PC-9 (cell line): Measurements from ENCODE around the gene TMEM198. TPM values are rescaled to one million over a fixed set of nuclear protein-coding genes. Genes with fewer than 3 reads are reported as not detected.

Source experiments
- BruUV-seq: library from RNA; stranded (reverse); fragments of 400-500 nt; replicated peaks from 2 replicates; lab custom pipeline; 2021; lab: Mats Ljungman, UMichigan
- CTCF ChIA-PET: fragments of 300-600 bp; sonication (Branson Sonifier 250); formaldehyde crosslinking; loops from one replicate; lab custom pipeline; 2022; ENCODE audit warnings: antibody characterized with exemption; lab: Charles Lee
- POLR2A ChIA-PET: fragments of 300-600 bp; sonication (Branson Sonifier 250); formaldehyde crosslinking; loops from one replicate; lab custom pipeline; 2022; ENCODE audit warnings: antibody characterized with exemption; ENCODE audit not compliant: unreplicated experiment; lab: Charles Lee
- DNase-seq, 2 experiments: peaks; one replicate each; pipeline versions ENCODE4 v3.0.0 to v3.0.0-alpha.2; 2015 to 2022; ENCODE audit warnings: mixed read lengths in 1 of 2
- H2AFZ ChIP-seq: fragments of 200-600 bp; sonication (generic); 2 replicates; pipeline ENCODE4 v1.8.1; 2017; ENCODE audit warnings: antibody characterized with exemption
- H3F3A ChIP-seq: fragments of 200-600 bp; sonication (generic); 2 replicates; pipeline ENCODE4 v1.8.1; 2017; ENCODE audit warnings: antibody characterized with exemption, mild to moderate bottlenecking, low read depth; ENCODE audit not compliant: insufficient read depth
- H3K27ac ChIP-seq: fragments of 200-600 bp; sonication (generic); 2 replicates; pipeline ENCODE4 v1.6.1; 2016; ENCODE audit warnings: mixed run types
- H3K27me3 ChIP-seq: fragments of 200-600 bp; sonication (generic); 2 replicates; pipeline ENCODE4 v1.6.1; 2016; ENCODE audit warnings: low read depth, mixed run types; ENCODE audit not compliant: insufficient read depth
- H3K36me3 ChIP-seq: fragments of 200-600 bp; sonication (generic); 2 replicates; pipeline ENCODE4 v1.6.1; 2016; ENCODE audit warnings: low read depth, mixed run types
- H3K4me1 ChIP-seq: fragments of 200-600 bp; sonication (generic); replicated peaks from 2 replicates; pipeline ENCODE4 v1.6.1; 2016; ENCODE audit warnings: mixed run types; ENCODE audit not compliant: insufficient read depth
- H3K4me2 ChIP-seq: fragments of 200-600 bp; sonication (generic); 2 replicates; pipeline ENCODE4 v1.6.1; 2017; ENCODE audit warnings: mixed run types
- H3K4me3 ChIP-seq: fragments of 200-600 bp; sonication (generic); 2 replicates; pipeline ENCODE4 v1.6.1; 2016; ENCODE audit warnings: mixed run types
- H3K79me2 ChIP-seq: fragments of 200-600 bp; sonication (generic); 2 replicates; pipeline ENCODE4 v1.6.1; 2017; ENCODE audit warnings: low read depth, mixed run types
- H3K9me2 ChIP-seq: fragments of 200-600 bp; sonication (generic); 2 replicates; pipeline ENCODE4 v1.8.1; 2017; ENCODE audit warnings: mild to moderate bottlenecking; ENCODE audit not compliant: insufficient read depth
- H3K9me3 ChIP-seq: fragments of 200-600 bp; sonication (generic); 2 replicates; pipeline ENCODE4 v1.8.1; 2016; ENCODE audit warnings: low read depth; ENCODE audit not compliant: insufficient read depth
- H4K20me1 ChIP-seq: fragments of 200-600 bp; sonication (generic); 2 replicates; pipeline ENCODE4 v1.8.1; 2017; ENCODE audit not compliant: insufficient read depth
- EZH2 ChIP-seq: fragments of 200-600 bp; sonication (generic); IDR thresholded peaks from 2 replicates; pipeline ENCODE4 v1.8.0; 2017; ENCODE audit warnings: antibody characterized with exemption, low read depth
- intact Hi-C: fragments of 100-400 bp; cut with micrococcal nuclease; formaldehyde crosslinking; loops from one replicate; pipeline ENCODE4 v1.10.0; 2022; ENCODE audit not compliant: unreplicated experiment
- total RNA-seq: library from RNA; stranded (reverse); gene quantifications from 2 replicates; pipeline ENCODE4 v1.2.3, GENCODE V29; 2021
- TF ChIP-seq, protein P1 (sequence below): fragments of 200-600 bp; sonication (generic); conservative IDR thresholded peaks from 2 replicates; pipeline ENCODE4 v1.6.1; 2017; ENCODE audit warnings: mixed run types, antibody characterized with exemption, mild to moderate bottlenecking, moderate library complexity

TMEM198 gene
- total RNA-seq, 1 experiment from 2014 or later = 3.6 TPM

- Histone ChIP-seq H4K20me1 (peaks cover 12% of the 10 kb centered on the region), H3K4me2 (peak overlapping the region; percentile 93), H3K27ac (no peak overlapping the region), H3K9me3 (no peaks in the 10 kb centered on the region), H2AFZ (no peak overlapping the region), H3K9me2 (no peaks in the 10 kb centered on the region), H3K27me3 (no peaks in the 10 kb centered on the region), H3K79me2 (peaks cover 17% of the 10 kb centered on the region), H3K4me1 (no peaks in the 10 kb centered on the region; the same call in 1 of the 2 replicates), H3F3A (peaks cover 11% of the 10 kb centered on the region; the same call in 1 of the 2 replicates), H3K36me3 (peaks cover 10% of the 10 kb centered on the region), H3K4me3 (no peak overlapping the region)
- POLR2A ChIA-PET = no interaction called here
- intact Hi-C loops = no loop called here
- no peak for DNase-seq
- BruUV-seq = no TSS peak
- CTCF ChIA-PET = no interaction called here
- TF ChIP-seq, protein P1, sequence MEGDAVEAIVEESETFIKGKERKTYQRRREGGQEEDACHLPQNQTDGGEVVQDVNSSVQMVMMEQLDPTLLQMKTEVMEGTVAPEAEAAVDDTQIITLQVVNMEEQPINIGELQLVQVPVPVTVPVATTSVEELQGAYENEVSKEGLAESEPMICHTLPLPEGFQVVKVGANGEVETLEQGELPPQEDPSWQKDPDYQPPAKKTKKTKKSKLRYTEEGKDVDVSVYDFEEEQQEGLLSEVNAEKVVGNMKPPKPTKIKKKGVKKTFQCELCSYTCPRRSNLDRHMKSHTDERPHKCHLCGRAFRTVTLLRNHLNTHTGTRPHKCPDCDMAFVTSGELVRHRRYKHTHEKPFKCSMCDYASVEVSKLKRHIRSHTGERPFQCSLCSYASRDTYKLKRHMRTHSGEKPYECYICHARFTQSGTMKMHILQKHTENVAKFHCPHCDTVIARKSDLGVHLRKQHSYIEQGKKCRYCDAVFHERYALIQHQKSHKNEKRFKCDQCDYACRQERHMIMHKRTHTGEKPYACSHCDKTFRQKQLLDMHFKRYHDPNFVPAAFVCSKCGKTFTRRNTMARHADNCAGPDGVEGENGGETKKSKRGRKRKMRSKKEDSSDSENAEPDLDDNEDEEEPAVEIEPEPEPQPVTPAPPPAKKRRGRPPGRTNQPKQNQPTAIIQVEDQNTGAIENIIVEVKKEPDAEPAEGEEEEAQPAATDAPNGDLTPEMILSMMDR = no peak
- TF ChIP-seq EZH2 = no peak
These were observed 1.6 kb downstream of the TMEM198 start for GRCh38 chr2:219545295-219545942.

- H3K79me2 ChIP-seq = peaks cover 17% of the 10 kb centered on the region
- no peaks in the 10 kb centered on the region for H3K9me3 ChIP-seq
- H2AFZ ChIP-seq = no peak overlapping the region
- H3K4me3 ChIP-seq = no peak overlapping the region
- POLR2A ChIA-PET = no interaction called here
- H3K4me1 ChIP-seq = no peaks in the 10 kb centered on the region; the same call in 1 of the 2 replicates
- no peak overlapping the region for H3K27ac ChIP-seq
- DNase-seq = no peak
- H4K20me1 ChIP-seq = peaks cover 6% of the 10 kb centered on the region
- no peaks in the 10 kb centered on the region for H3K9me2 ChIP-seq
- peaks cover 6% of the 10 kb centered on the region for H3K36me3 ChIP-seq
- CTCF ChIA-PET = no interaction called here
- BruUV-seq = no TSS peak
- no peaks in the 10 kb centered on the region for H3K27me3 ChIP-seq
- H3K4me2 ChIP-seq = no peak overlapping the region
- TF ChIP-seq, protein P1 = no peak
- intact Hi-C loops = no loop called here
- H3F3A ChIP-seq = peaks cover 11% of the 10 kb centered on the region; the same call in 1 of the 2 replicates
These were observed 2.1 kb downstream of the TMEM198 start for GRCh38 chr2:219545943-219546352.

DNA sequence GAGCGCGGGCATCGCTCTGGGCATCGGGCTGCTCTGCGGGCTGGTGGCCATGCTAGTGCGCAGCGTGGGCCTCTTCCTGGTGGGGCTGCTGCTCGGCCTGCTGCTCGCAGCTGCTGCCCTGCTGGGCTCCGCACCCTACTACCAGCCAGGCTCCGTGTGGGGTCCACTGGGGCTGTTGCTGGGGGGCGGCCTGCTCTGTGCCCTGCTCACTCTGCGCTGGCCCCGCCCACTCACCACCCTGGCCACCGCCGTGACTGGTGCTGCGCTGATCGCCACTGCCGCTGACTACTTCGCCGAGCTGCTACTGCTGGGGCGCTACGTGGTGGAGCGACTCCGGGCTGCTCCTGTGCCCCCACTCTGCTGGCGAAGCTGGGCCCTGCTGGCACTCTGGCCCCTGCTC is 3.8 kb downstream of the TMEM198 start:
- no peaks in the 10 kb centered on the region for H3K4me1 ChIP-seq
- H3K4me2 ChIP-seq = no peak overlapping the region
- DNase-seq = no peak
- BruUV-seq = no TSS peak
- no peak overlapping the region for H3K4me3 ChIP-seq
- H3F3A ChIP-seq = peaks cover 3% of the 10 kb centered on the region; the same call in 1 of the 2 replicates
- H3K9me2 ChIP-seq = no peaks in the 10 kb centered on the region
- no peak overlapping the region for H2AFZ ChIP-seq
- POLR2A ChIA-PET = no interaction called here
- peaks cover 2% of the 10 kb centered on the region; the same call in 1 of the 2 replicates for H3K79me2 ChIP-seq
- no peaks in the 10 kb centered on the region for H3K9me3 ChIP-seq
- H3K27ac ChIP-seq = no peak overlapping the region
- H3K27me3 ChIP-seq = no peaks in the 10 kb centered on the region
- no peaks in the 10 kb centered on the region for H4K20me1 ChIP-seq
- intact Hi-C loops = no loop called here
- H3K36me3 ChIP-seq = no peaks in the 10 kb centered on the region
- no peak for TF ChIP-seq EZH2
- TF ChIP-seq, protein P1 = no peak
- CTCF ChIA-PET = no interaction called here
